MCF 10A (cell line): ENCODE measurements around the gene IDH2. TPM values are rescaled to one million over a fixed set of nuclear protein-coding genes. Genes with fewer than 3 reads are reported as not detected.
"Not testable (repeated sequence)": the region's sequence is repeated elsewhere in the genome, so short reads cannot be mapped to it uniquely, and the experiment has no call there.

Experiments used
- BruUV-seq: library from RNA; stranded (reverse); fragments of 400-500 nt; replicated peaks from 2 replicates; lab custom pipeline; 2021; lab: Mats Ljungman, UMichigan
- CTCF ChIA-PET: fragments of 300-600 bp; sonication (Branson Sonifier 250); formaldehyde crosslinking; extraction: SDS; loops from one replicate; lab custom pipeline; 2021; ENCODE audit warnings: antibody characterized with exemption, inconsistent platforms; lab: Yijun Ruan, JAX
- POLR2A ChIA-PET: fragments of 300-600, 350-650 bp; sonication (Branson Sonifier 250); formaldehyde crosslinking; extraction: SDS; loops from one replicate; lab custom pipeline; 2020; ENCODE audit warnings: antibody characterized with exemption, inconsistent platforms; lab: Yijun Ruan, JAX
- DNase-seq: peaks from one replicate; pipeline ENCODE4 v3.0.0-alpha.2; 2018; ENCODE audit not compliant: unreplicated experiment
- H3K27ac Mint-ChIP-seq: one replicate; pipeline ENCODE4 v1.8.0; 2022; ENCODE audit warnings: mild to moderate bottlenecking, low read depth, mixed read lengths; ENCODE audit not compliant: unreplicated experiment
- H3K27me3 Mint-ChIP-seq: one replicate; pipeline ENCODE4 v1.8.0; 2022; ENCODE audit warnings: mixed read lengths; ENCODE audit not compliant: insufficient read depth, unreplicated experiment
- H3K36me3 Mint-ChIP-seq: one replicate; pipeline ENCODE4 v1.8.0; 2022; ENCODE audit warnings: mild to moderate bottlenecking, moderate library complexity, mixed read lengths; ENCODE audit not compliant: insufficient read depth, unreplicated experiment
- H3K4me1 Mint-ChIP-seq: one replicate; pipeline ENCODE4 v1.8.0; 2022; ENCODE audit warnings: mixed read lengths; ENCODE audit not compliant: insufficient read depth, unreplicated experiment
- H3K4me3 Mint-ChIP-seq: one replicate; pipeline ENCODE4 v1.8.0; 2022; ENCODE audit warnings: mild to moderate bottlenecking, moderate library complexity, mixed read lengths; ENCODE audit not compliant: unreplicated experiment
- H3K9me3 Mint-ChIP-seq: one replicate; pipeline ENCODE4 v1.8.0; 2022; ENCODE audit warnings: mixed read lengths; ENCODE audit not compliant: unreplicated experiment
- CTCF ChIP-seq: fragments of 200-600 bp; IDR thresholded peaks from one replicate; pipeline ENCODE4 v1.8.0; 2022; ENCODE audit warnings: antibody characterized with exemption, mild to moderate bottlenecking; ENCODE audit not compliant: unreplicated experiment
- intact Hi-C: fragments of 100-400 bp; cut with micrococcal nuclease; formaldehyde crosslinking; loops from 2 replicates; pipeline ENCODE4 v1.14.1; 2022
- total RNA-seq: library from RNA; stranded (reverse); gene quantifications from 2 replicates; pipeline ENCODE4 v1.2.3, GENCODE V29; 2022

The IDH2 gene
- total RNA-seq, 1 experiment from 2014 or later = 10.2 TPM

GRCh38 chr15:90072978-90073640 is 29.2 kb downstream of the IDH2 start:
- POLR2A ChIA-PET = interaction anchor here (0.6 kb wide), 1 partner anchor 488 kb away, joined by 3 read pairs; no protein-coding TSS in a partner anchor

GRCh38 chr15:90071220-90071807 is 31.0 kb downstream of the IDH2 start:
- CTCF ChIA-PET = interaction anchor here (0.6 to 4.3 kb wide), 28 partner anchors 8 to 767 kb away, joined by 3 to 54 read pairs (median 4); partner anchors contain the start of gene AP3S2
- Mint-ChIP-seq H3K27ac (no peak overlapping the region), H3K36me3 (peaks cover 41% of the 10 kb centered on the region)

More at GRCh38 chr15:90072978-90073640, 29.2 kb downstream of the IDH2 start:
- intact Hi-C loops = loop anchor here (5.0 kb wide), 1 partner anchor 161 kb away; the partner anchor contains the start of gene ARPIN
- Mint-ChIP-seq H3K27ac (no peak overlapping the region), H3K4me3 (no peak overlapping the region), H3K36me3 (peaks cover 43% of the 10 kb centered on the region), H3K27me3 (no peaks in the 10 kb centered on the region), H3K4me1 (peaks cover 5% of the 10 kb centered on the region), H3K9me3 (no peaks in the 10 kb centered on the region)
- BruUV-seq = no TSS peak
- no peak for DNase-seq
- CTCF ChIA-PET = interaction anchor here (0.6 to 4.3 kb wide), 4 partner anchors 141 to 715 kb away, joined by 3 to 54 read pairs (median 3); no protein-coding TSS in a partner anchor
- TF ChIP-seq CTCF = no peak

GRCh38 chr15:90070623-90071022 is 31.6 kb downstream of the IDH2 start:
- H3K4me3 Mint-ChIP-seq, H3K27ac Mint-ChIP-seq, H3K27me3 Mint-ChIP-seq, H3K4me1 Mint-ChIP-seq, H3K9me3 Mint-ChIP-seq, BruUV-seq, DNase-seq: not testable (repeated sequence)
- intact Hi-C loops = loop anchor here (1.0 to 5.0 kb wide), 5 partner anchors 66 to 176 kb away; partner anchors contain the start of genes ARPIN and ZNF710
- ChIA-PET CTCF (interaction anchor here (0.6 to 4.3 kb wide), 23 partner anchors 11 to 612 kb away, joined by 3 to 54 read pairs (median 4); no protein-coding TSS in a partner anchor), POLR2A (interaction anchor here (0.6 to 2.1 kb wide), 5 partner anchors 8 to 176 kb away, joined by 3 to 8 read pairs (median 3); partner anchors contain the start of genes AP3S2 and ARPIN)
- H3K36me3 Mint-ChIP-seq = peaks cover 37% of the 10 kb centered on the region

More at GRCh38 chr15:90071220-90071807, 31.0 kb downstream of the IDH2 start:
- H3K9me3 Mint-ChIP-seq = no peaks in the 10 kb centered on the region
- peak; percentile 77 for TF ChIP-seq CTCF
- intact Hi-C loops = loop anchor here (1.0 to 5.0 kb wide), 5 partner anchors 67 to 177 kb away; partner anchors contain the start of genes ARPIN and ZNF710
- DNase-seq = peak; percentile 85
- no peaks in the 10 kb centered on the region for H3K27me3 Mint-ChIP-seq
- BruUV-seq = no TSS peak
- POLR2A ChIA-PET = interaction anchor here (1.0 to 2.1 kb wide), 3 partner anchors 37 to 177 kb away, joined by 3 to 8 read pairs (median 5); partner anchors contain the start of genes AP3S2 and ARPIN
- peaks cover 5% of the 10 kb centered on the region for H3K4me1 Mint-ChIP-seq
- H3K4me3 Mint-ChIP-seq = no peak overlapping the region

GRCh38 chr15:90067953-90068606 is 34.2 kb downstream of the IDH2 start:
- no peak for TF ChIP-seq CTCF
- DNase-seq = no peak
- no peak overlapping the region for H3K27ac Mint-ChIP-seq
- no peak overlapping the region for H3K4me3 Mint-ChIP-seq
- peaks cover 41% of the 10 kb centered on the region for H3K36me3 Mint-ChIP-seq
- POLR2A ChIA-PET = no interaction called here
- no TSS peak for BruUV-seq
- CTCF ChIA-PET = interaction anchor here (0.8 kb wide), 1 partner anchor 169 kb away, joined by 3 read pairs; no protein-coding TSS in a partner anchor
- intact Hi-C loops = no loop called here
- H3K4me1 Mint-ChIP-seq = no peaks in the 10 kb centered on the region
- no peaks in the 10 kb centered on the region for H3K9me3 Mint-ChIP-seq
- no peaks in the 10 kb centered on the region for H3K27me3 Mint-ChIP-seq
